ENCODE data around the gene PTPRT. TPM values are rescaled to one million over a fixed set of nuclear protein-coding genes. Genes with fewer than 3 reads are reported as not detected.
"Not testable (repeated sequence)": the region's sequence is repeated elsewhere in the genome, so short reads cannot be mapped to it uniquely, and the experiment has no call there.

The PTPRT gene
- total RNA-seq, 1 donor from 2014 or later = not detected

GRCh38 chr20:43178080-43178479 lies 11.6 kb downstream of the PTPRT start:
- Mint-ChIP-seq H3K27me3 (ENCODE audit: low read depth) (no peaks in the 10 kb centered on the region), H3K36me3 (ENCODE audit: low read depth) (no peaks in the 10 kb centered on the region), H3K4me3 (ENCODE audit: low read depth) (no peak overlapping the region), H3K4me1 (ENCODE audit: low read depth) (no peaks in the 10 kb centered on the region), H3K9me3 (no peaks in the 10 kb centered on the region), H3K27ac (no peak overlapping the region)
- no peak for DNase-seq (ENCODE audit: low spot score)
- intact Hi-C loops (cut with micrococcal nuclease) = no loop called here

GRCh38 chr20:43176726-43177125 lies 13.0 kb downstream of the PTPRT start:
- DNase-seq (ENCODE audit: low spot score) = no peak
- no peaks in the 10 kb centered on the region for H3K9me3 Mint-ChIP-seq
- intact Hi-C loops (cut with micrococcal nuclease) = no loop called here

GRCh38 chr20:43171930-43172329 lies 17.8 kb downstream of the PTPRT start:
- H3K9me3 Mint-ChIP-seq = no peaks in the 10 kb centered on the region
- intact Hi-C loops (cut with micrococcal nuclease) = no loop called here

More at GRCh38 chr20:43176726-43177125, 13.0 kb downstream of the PTPRT start:
- no peaks in the 10 kb centered on the region for H3K27me3 Mint-ChIP-seq (ENCODE audit: low read depth)
- H3K4me3 Mint-ChIP-seq (ENCODE audit: low read depth) = no peak overlapping the region
- H3K4me1 Mint-ChIP-seq (ENCODE audit: low read depth) = no peaks in the 10 kb centered on the region
- no peak overlapping the region for H3K27ac Mint-ChIP-seq
- H3K36me3 Mint-ChIP-seq (ENCODE audit: low read depth) = no peaks in the 10 kb centered on the region

GRCh38 chr20:43170771-43171170 lies 18.9 kb downstream of the PTPRT start:
- Mint-ChIP-seq H3K9me3 (no peaks in the 10 kb centered on the region), H3K4me3 (ENCODE audit: low read depth) (no peak overlapping the region), H3K36me3 (ENCODE audit: low read depth) (no peaks in the 10 kb centered on the region), H3K4me1 (ENCODE audit: low read depth) (no peaks in the 10 kb centered on the region), H3K27me3 (ENCODE audit: low read depth) (no peaks in the 10 kb centered on the region), H3K27ac (no peak overlapping the region)
- DNase-seq (ENCODE audit: low spot score) = no peak
- intact Hi-C loops (cut with micrococcal nuclease) = no loop called here

More at GRCh38 chr20:43171930-43172329, 17.8 kb downstream of the PTPRT start:
- Mint-ChIP-seq H3K27ac (no peak overlapping the region), H3K27me3 (ENCODE audit: low read depth) (no peaks in the 10 kb centered on the region), H3K36me3 (ENCODE audit: low read depth) (no peaks in the 10 kb centered on the region), H3K4me1 (ENCODE audit: low read depth) (no peaks in the 10 kb centered on the region), H3K4me3 (ENCODE audit: low read depth) (no peak overlapping the region)
- no peak for DNase-seq (ENCODE audit: low spot score)

GRCh38 chr20:43167615-43168014 lies 22.1 kb downstream of the PTPRT start:
- no peak overlapping the region for H3K4me3 Mint-ChIP-seq (ENCODE audit: low read depth)
- H3K36me3 Mint-ChIP-seq (ENCODE audit: low read depth) = no peaks in the 10 kb centered on the region
- no peak for DNase-seq (ENCODE audit: low spot score)
- no peak overlapping the region for H3K27ac Mint-ChIP-seq
- intact Hi-C loops (cut with micrococcal nuclease) = no loop called here
- H3K9me3 Mint-ChIP-seq = no peaks in the 10 kb centered on the region
- H3K27me3 Mint-ChIP-seq (ENCODE audit: low read depth) = no peaks in the 10 kb centered on the region
- no peaks in the 10 kb centered on the region for H3K4me1 Mint-ChIP-seq (ENCODE audit: low read depth)

GRCh38 chr20:43167021-43167420 lies 22.7 kb downstream of the PTPRT start:
- H3K27ac Mint-ChIP-seq = no peak overlapping the region
- no peak for DNase-seq (ENCODE audit: low spot score)
- H3K36me3 Mint-ChIP-seq (ENCODE audit: low read depth) = no peaks in the 10 kb centered on the region
- H3K9me3 Mint-ChIP-seq = no peaks in the 10 kb centered on the region
- H3K4me1 Mint-ChIP-seq (ENCODE audit: low read depth) = no peaks in the 10 kb centered on the region
- intact Hi-C loops (cut with micrococcal nuclease) = no loop called here
- no peak overlapping the region for H3K4me3 Mint-ChIP-seq (ENCODE audit: low read depth)
- no peaks in the 10 kb centered on the region for H3K27me3 Mint-ChIP-seq (ENCODE audit: low read depth)

GRCh38 chr20:43165611-43166010 lies 24.1 kb downstream of the PTPRT start:
- H3K9me3 Mint-ChIP-seq = no peaks in the 10 kb centered on the region
- no peak overlapping the region for H3K4me3 Mint-ChIP-seq (ENCODE audit: low read depth)
- H3K27ac Mint-ChIP-seq = no peak overlapping the region
- no peak for DNase-seq (ENCODE audit: low spot score)
- no peaks in the 10 kb centered on the region for H3K36me3 Mint-ChIP-seq (ENCODE audit: low read depth)
- no peaks in the 10 kb centered on the region for H3K27me3 Mint-ChIP-seq (ENCODE audit: low read depth)
- H3K4me1 Mint-ChIP-seq (ENCODE audit: low read depth) = no peaks in the 10 kb centered on the region
- intact Hi-C loops (cut with micrococcal nuclease) = no loop called here

- not testable (repeated sequence) for H3K4me3 Mint-ChIP-seq (ENCODE audit: low read depth); H3K9me3 Mint-ChIP-seq
These were observed 25.0 kb downstream of the PTPRT start for GRCh38 chr20:43164736-43165135.

GRCh38 chr20:43161716-43162115 lies 28.0 kb downstream of the PTPRT start:
- intact Hi-C loops (cut with micrococcal nuclease) = no loop called here
- no peaks in the 10 kb centered on the region for H3K36me3 Mint-ChIP-seq (ENCODE audit: low read depth)
- DNase-seq (ENCODE audit: low spot score) = no peak
- H3K4me3 Mint-ChIP-seq (ENCODE audit: low read depth) = no peak overlapping the region
- no peaks in the 10 kb centered on the region for H3K4me1 Mint-ChIP-seq (ENCODE audit: low read depth)
- no peak overlapping the region for H3K27ac Mint-ChIP-seq
- no peaks in the 10 kb centered on the region for H3K9me3 Mint-ChIP-seq
- H3K27me3 Mint-ChIP-seq (ENCODE audit: low read depth) = no peaks in the 10 kb centered on the region

More at GRCh38 chr20:43164736-43165135, 25.0 kb downstream of the PTPRT start:
- H3K36me3 Mint-ChIP-seq (ENCODE audit: low read depth); intact Hi-C loops (cut with micrococcal nuclease); H3K27ac Mint-ChIP-seq; H3K4me1 Mint-ChIP-seq (ENCODE audit: low read depth); H3K27me3 Mint-ChIP-seq (ENCODE audit: low read depth); DNase-seq (ENCODE audit: low spot score): not testable (repeated sequence)

GRCh38 chr20:43160941-43161340 lies 28.8 kb downstream of the PTPRT start:
- no peak overlapping the region for H3K27ac Mint-ChIP-seq
- no peaks in the 10 kb centered on the region for H3K27me3 Mint-ChIP-seq (ENCODE audit: low read depth)
- H3K4me1 Mint-ChIP-seq (ENCODE audit: low read depth) = no peaks in the 10 kb centered on the region
- intact Hi-C loops (cut with micrococcal nuclease) = no loop called here
- H3K4me3 Mint-ChIP-seq (ENCODE audit: low read depth) = no peak overlapping the region
- no peak for DNase-seq (ENCODE audit: low spot score)
- no peaks in the 10 kb centered on the region for H3K9me3 Mint-ChIP-seq
- H3K36me3 Mint-ChIP-seq (ENCODE audit: low read depth) = no peaks in the 10 kb centered on the region

- Mint-ChIP-seq H3K27me3 (ENCODE audit: low read depth) (no peaks in the 10 kb centered on the region), H3K9me3 (no peaks in the 10 kb centered on the region), H3K36me3 (ENCODE audit: low read depth) (no peaks in the 10 kb centered on the region), H3K4me1 (ENCODE audit: low read depth) (no peaks in the 10 kb centered on the region), H3K4me3 (ENCODE audit: low read depth) (no peak overlapping the region), H3K27ac (no peak overlapping the region)
- DNase-seq (ENCODE audit: low spot score) = no peak
- intact Hi-C loops (cut with micrococcal nuclease) = no loop called here
These were observed 29.7 kb downstream of the PTPRT start for GRCh38 chr20:43159994-43160393.

GRCh38 chr20:43155366-43156100 lies 34.2 kb downstream of the PTPRT start:
- intact Hi-C loops (cut with micrococcal nuclease) = no loop called here
- Mint-ChIP-seq H3K27ac (no peak overlapping the region), H3K4me1 (ENCODE audit: low read depth) (no peaks in the 10 kb centered on the region), H3K27me3 (ENCODE audit: low read depth) (no peaks in the 10 kb centered on the region), H3K36me3 (ENCODE audit: low read depth) (no peaks in the 10 kb centered on the region), H3K4me3 (ENCODE audit: low read depth) (no peak overlapping the region), H3K9me3 (no peaks in the 10 kb centered on the region)
- no peak for DNase-seq (ENCODE audit: low spot score)

- Mint-ChIP-seq H3K27ac (no peak overlapping the region), H3K36me3 (ENCODE audit: low read depth) (no peaks in the 10 kb centered on the region), H3K4me1 (ENCODE audit: low read depth) (no peaks in the 10 kb centered on the region), H3K27me3 (ENCODE audit: low read depth) (no peaks in the 10 kb centered on the region), H3K9me3 (no peaks in the 10 kb centered on the region), H3K4me3 (ENCODE audit: low read depth) (no peak overlapping the region)
- intact Hi-C loops (cut with micrococcal nuclease) = no loop called here
- no peak for DNase-seq (ENCODE audit: low spot score)
These were observed 37.8 kb downstream of the PTPRT start for GRCh38 chr20:43151901-43152300.

- no peaks in the 10 kb centered on the region for H3K27me3 Mint-ChIP-seq (ENCODE audit: low read depth)
- intact Hi-C loops (cut with micrococcal nuclease) = no loop called here
These were observed 38.5 kb downstream of the PTPRT start for GRCh38 chr20:43151256-43151655.

More at GRCh38 chr20:43151256-43151655, 38.5 kb downstream of the PTPRT start:
- Mint-ChIP-seq H3K27ac (no peak overlapping the region), H3K4me1 (ENCODE audit: low read depth) (no peaks in the 10 kb centered on the region), H3K4me3 (ENCODE audit: low read depth) (no peak overlapping the region), H3K9me3 (no peaks in the 10 kb centered on the region), H3K36me3 (ENCODE audit: low read depth) (no peaks in the 10 kb centered on the region)
- DNase-seq (ENCODE audit: low spot score) = no peak
